ENCODE results near the gene LY86.

- TF ChIP-seq ARNT (IDR thresholded peaks at IDR 0.05), result no peak
- TF ChIP-seq SUZ12 (IDR thresholded peaks at IDR 0.05), result no peak
- no peak for TF ChIP-seq TARDBP (IDR thresholded peaks at IDR 0.05)
- TF ChIP-seq BHLHE40 (IDR thresholded peaks at IDR 0.05; ENCODE audit: borderline replicate concordance), result no peak
- no peak for TF ChIP-seq CTBP1 (IDR thresholded peaks at IDR 0.05; ENCODE audit: borderline replicate concordance)
- TF ChIP-seq FOXA1 (IDR thresholded peaks at IDR 0.05), result no peak
- TF ChIP-seq PKNOX1 (IDR thresholded peaks at IDR 0.05), result no peak
- no peak; the same call in 1 of the 2 replicates for TF ChIP-seq L3MBTL2 (conservative IDR thresholded peaks at IDR 0.05)
- no peak for TF ChIP-seq HDGF (IDR thresholded peaks at IDR 0.05; ENCODE audit: borderline replicate concordance)
- no peak for TF ChIP-seq FOXM1 (IDR thresholded peaks at IDR 0.05; ENCODE audit: borderline replicate concordance)
- no peak for TF ChIP-seq ZNF384 (IDR thresholded peaks at IDR 0.05)
- TF ChIP-seq FOXK2 (IDR thresholded peaks at IDR 0.05), result no peak
- TF ChIP-seq ELF4 (IDR thresholded peaks at IDR 0.05), result no peak
- TF ChIP-seq SP1 (IDR thresholded peaks at IDR 0.05), result no peak
These were observed 108.5 kb downstream of the LY86 start for GRCh38 chr6:6696867-6697531.

Data from HEK293T (cell line).